Pancreas (tissue), 10 donors: ENCODE data around the gene RNASE4. TPM values are rescaled to one million over a fixed set of nuclear protein-coding genes. Genes with fewer than 3 reads are reported as not detected.
"Not testable (repeated sequence)": the region's sequence is repeated elsewhere in the genome, so short reads cannot be mapped to it uniquely, and the experiment has no call there.

Source experiments
- ATAC-seq, 4 donors: fragments of 200-7000 bp; cut with Tn5 transposase; one replicate each; pipeline versions ENCODE4 v1.8.0 to v1.9.1; 2020; ENCODE audit warnings: mild to moderate bottlenecking in 4 of 4, moderate library complexity in 4 of 4
- DNase-seq, 6 donors: peaks; one replicate each; pipeline ENCODE4 v3.0.0-alpha.2; 2020
- FAIRE-seq: peaks from 2 replicates; lab custom pipeline; 2012; peaks lifted over from hg19 to GRCh38; lab: Jason Lieb, UNC
- H3K27ac ChIP-seq, 4 donors: fragments of 200-600 bp; sonication (generic); 1 replicate in 3 of 4; 2 replicates in 1 of 4; pipeline versions ENCODE4 v1.5.0 to v1.8.0; 2020
- H3K27me3 ChIP-seq, 4 donors: fragments of 200-600 bp; one replicate each; pipeline ENCODE4 v1.8.0; 2021
- H3K36me3 ChIP-seq, 3 donors: fragments of 200-600 bp; sonication (generic) in 1 of 3; one replicate each; pipeline versions ENCODE4 v1.5.0 to v1.8.0; 2020 to 2021
- H3K4me1 ChIP-seq, 3 donors: fragments of 200-600 bp; one replicate each; pipeline ENCODE4 v1.8.0; 2021
- H3K4me3 ChIP-seq, 4 donors: fragments of 200-600 bp; sonication (generic) in 2 of 4; one replicate each; pipeline versions ENCODE4 v1.5.0 to v1.8.0; 2020 to 2021
- H3K9me3 ChIP-seq, 4 donors: fragments of 200-600 bp; one replicate each; pipeline ENCODE4 v1.8.0; 2021
- CTCF ChIP-seq, 4 donors: fragments of 200-600 bp; sonication (generic) in 3 of 4; IDR thresholded peaks; one replicate each; pipeline versions ENCODE4 v1.5.0 to v1.8.0; 2021; ENCODE audit warnings: antibody characterized with exemption in 4 of 4
- WGBS, 2 donors: extraction: QIAGEN DNeasy Blood & Tissue Kit; methylation state at CpG; one replicate each; pipeline ENCODE4 v1.1.7; 2013; 5-methylcytosine and 5-hydroxymethylcytosine counted together
- intact Hi-C, 3 donors: fragments of 100-400 bp; cut with DNase I; formaldehyde crosslinking; loops; one replicate each; pipeline versions ENCODE4 v1.11.1 to v1.14.2; 2022
- polyA plus RNA-seq, 2 donors: library from polyadenylated mRNA; stranded (reverse); fragments of 200-250 nt; gene quantifications; one replicate each; pipeline ENCODE4 v1.2.3, GENCODE V29; 2013
- total RNA-seq, 6 donors: library from RNA; stranded (reverse); fragmentation: NEBNext Ultra II Directional in 4 of 6; extraction: Animal tissue kit (Norgen Biotek cat#: 25700) in 4 of 6; gene quantifications; one replicate each; pipeline versions ENCODE4 v1.2.1 to v1.2.4, GENCODE V29; 2021 to 2023
- donor health status: healthy with polysubstance abuse.
- donor health status: DM: no; HTN: no; CAD: no; lungs with moderate emphysema.
- donor health status: DM: no; HTN: no; CAD: no.
- donor health status: control.
- donor health status: control.
- donor health status: Bipolar disorder and iron deficiency.
- donor health status: DM: yes; HTN: yes; CAD: no.
- donor health status: DM: no; HTN: no; CAD: no.
- donor health status: DM: no; HTN: no; CAD: no.
- donor health status: DM: yes; HTN: yes; CAD: no.

The RNASE4 gene
- total and polyA plus RNA-seq, 8 donors, result 9.6 to 26.7 (median 15.4) TPM

GRCh38 chr14:20661197-20661596 is 23.2 kb upstream of the RNASE4 start:
- no peak overlapping the region for H3K27ac ChIP-seq
- H3K4me1 ChIP-seq, result no peaks in the 10 kb centered on the region
- ATAC-seq (no peak), DNase-seq (no peak), FAIRE-seq (no peak)
- TF ChIP-seq CTCF (IDR thresholded peaks at IDR 0.05), result no peak
- no peaks in the 10 kb centered on the region for H3K9me3 ChIP-seq
- intact Hi-C loops, result no loop called here
- 52 to 61% methylated on average over 2 of the region's 2 CpGs for WGBS, 2 donors
- no peak overlapping the region for H3K4me3 ChIP-seq
- no peaks in the 10 kb centered on the region for H3K36me3 ChIP-seq
- H3K27me3 ChIP-seq, result peaks cover 0 to 2% (median 0%) of the 10 kb centered on the region in 4 donors

GRCh38 chr14:20662968-20663732 is 21.2 kb upstream of the RNASE4 start:
- ATAC-seq (peak; percentile 96 to 99 (median 98)), FAIRE-seq (no peak), DNase-seq (peak; percentile 74 to 92 (median 84))
- Histone ChIP-seq H3K9me3 (no peaks in the 10 kb centered on the region), H3K4me3 (peak overlapping the region in 2 of 4 donors; percentile 11 to 25), H3K4me1 (no peaks in the 10 kb centered on the region), H3K27ac (no peak overlapping the region), H3K27me3 (no peaks in the 10 kb centered on the region), H3K36me3 (no peaks in the 10 kb centered on the region)
- WGBS, 2 donors, result 4 to 7% methylated on average over 31 of the region's 31 CpGs
- peak; percentile 32 to 56 (median 40) for TF ChIP-seq CTCF (IDR thresholded peaks at IDR 0.05)
- intact Hi-C loops, result no loop called here

- DNase-seq, H3K4me1 ChIP-seq, H3K9me3 ChIP-seq, ATAC-seq, H3K27ac ChIP-seq, intact Hi-C loops, H3K36me3 ChIP-seq, H3K4me3 ChIP-seq, H3K27me3 ChIP-seq, FAIRE-seq: not testable (repeated sequence)
- 74 to 83% methylated on average over 7 of the region's 7 CpGs for WGBS, 2 donors
Observed at GRCh38 chr14:20666400-20666961, 17.9 kb upstream of the RNASE4 start.

GRCh38 chr14:20667957-20668356 is 16.4 kb upstream of the RNASE4 start:
- FAIRE-seq (no peak), DNase-seq (no peak), ATAC-seq (no peak)
- no peaks in the 10 kb centered on the region for H3K4me1 ChIP-seq
- intact Hi-C loops, result no loop called here
- H3K9me3 ChIP-seq, result no peaks in the 10 kb centered on the region
- WGBS, 2 donors, result 75 to 84% methylated on average over 2 of the region's 2 CpGs
- H3K36me3 ChIP-seq, result no peaks in the 10 kb centered on the region
- no peaks in the 10 kb centered on the region for H3K27me3 ChIP-seq
- no peak overlapping the region for H3K27ac ChIP-seq
- TF ChIP-seq CTCF (IDR thresholded peaks at IDR 0.05), result no peak
- H3K4me3 ChIP-seq, result no peak overlapping the region

- TF ChIP-seq CTCF (IDR thresholded peaks at IDR 0.05), result no peak
- no peaks in the 10 kb centered on the region for H3K9me3 ChIP-seq
- H3K4me1 ChIP-seq, result no peaks in the 10 kb centered on the region
- no peak overlapping the region for H3K27ac ChIP-seq
- H3K27me3 ChIP-seq, result no peaks in the 10 kb centered on the region
- 73 to 83% methylated on average over 2 of the region's 2 CpGs for WGBS, 2 donors
- DNase-seq, result no peak
- no peak overlapping the region for H3K4me3 ChIP-seq
- no peaks in the 10 kb centered on the region for H3K36me3 ChIP-seq
- no peak for FAIRE-seq
- intact Hi-C loops, result no loop called here
- no peak for ATAC-seq
Observed at GRCh38 chr14:20668969-20669368, 15.4 kb upstream of the RNASE4 start.
